Tibial artery (tissue), 4 donors: ENCODE measurements around the gene NPAS4.

Source experiments
- DNase-seq, 2 donors: peaks; one replicate each; pipeline ENCODE4 v3.0.0-alpha.2; 2019
- H3K27ac ChIP-seq, 2 donors: fragments of 200-600 bp; sonication (generic) in 1 of 2; 1 replicate in 1 of 2; 2 replicates in 1 of 2; pipeline ENCODE4 v1.5.1; 2018 to 2019; ENCODE audit warnings: mild to moderate bottlenecking in 1 of 2
- H3K27me3 ChIP-seq, 2 donors: fragments of 200-600 bp; sonication (generic) in 1 of 2; one replicate each; pipeline versions ENCODE4 v1.5.1 to v1.6.0; 2016 to 2019
- H3K36me3 ChIP-seq, 3 donors: fragments of 200-600 bp; sonication (generic) in 2 of 3; one replicate each; pipeline ENCODE4 v1.5.1; 2016 to 2019; ENCODE audit warnings: mild to moderate bottlenecking in 2 of 3
- H3K4me1 ChIP-seq, 4 donors: fragments of 200-600 bp; sonication (generic) in 2 of 4; 1 replicate in 3 of 4; 2 replicates in 1 of 4; pipeline ENCODE4 v1.5.1; 2016 to 2019
- H3K4me3 ChIP-seq, 2 donors: fragments of 200-600 bp; sonication (generic) in 1 of 2; 1 replicate in 1 of 2; 2 replicates in 1 of 2; pipeline ENCODE4 v1.5.1; 2018 to 2019; ENCODE audit warnings: mild to moderate bottlenecking in 2 of 2
- H3K9me3 ChIP-seq, 3 donors: fragments of 200-600 bp; sonication (generic) in 1 of 3; one replicate each; pipeline ENCODE4 v1.5.1; 2016 to 2019
- CTCF ChIP-seq, 2 experiments: fragments of 200-600 bp in 1 of 2; fragments of 450-650 bp in 1 of 2; IDR thresholded peaks; one replicate each; pipeline ENCODE4 v1.5.1; 2017 to 2019; ENCODE audit warnings: antibody characterized with exemption in 2 of 2, mild to moderate bottlenecking in 1 of 2, moderate library complexity in 1 of 2
- intact Hi-C: fragments of 100-400 bp; cut with DNase I; formaldehyde crosslinking; loops from one replicate; pipeline ENCODE4 v1.15.0; 2023; ENCODE audit warnings: low total_unique reads

NPAS4 gene

GRCh38 chr11:66408488-66409214, 12.2 kb upstream of the NPAS4 start:
- Histone ChIP-seq H3K4me1 (peaks cover 5 to 48% (median 21%) of the 10 kb centered on the region in 4 donors), H3K27me3 (peaks cover 0 to 12% of the 10 kb centered on the region in 2 donors), H3K4me3 (peak overlapping the region; percentile 50 to 59), H3K27ac (peak overlapping the region; percentile 70), H3K36me3 (no peaks in the 10 kb centered on the region), H3K9me3 (no peaks in the 10 kb centered on the region)
- DNase-seq: peak; percentile 90 to 96
- peak; percentile 100 for TF ChIP-seq CTCF (IDR thresholded peaks at IDR 0.05)
- intact Hi-C loops: loop anchor here (2.0 kb wide), 1 partner anchor 22 kb away; no protein-coding TSS in a partner anchor

GRCh38 chr11:66409226-66409625, 11.6 kb upstream of the NPAS4 start:
- H3K36me3 ChIP-seq: no peaks in the 10 kb centered on the region
- TF ChIP-seq CTCF (IDR thresholded peaks at IDR 0.05): no peak
- no peaks in the 10 kb centered on the region for H3K9me3 ChIP-seq
- no peak for DNase-seq
- H3K27ac ChIP-seq: peak overlapping the region; percentile 70
- intact Hi-C loops: loop anchor here (2.0 kb wide), 1 partner anchor 22 kb away; no protein-coding TSS in a partner anchor
- peak overlapping the region; percentile 50 to 59 for H3K4me3 ChIP-seq
- H3K27me3 ChIP-seq: peaks cover 0 to 8% of the 10 kb centered on the region in 2 donors
- peaks cover 5 to 54% (median 23%) of the 10 kb centered on the region in 4 donors for H3K4me1 ChIP-seq

GRCh38 chr11:66410191-66410590, 10.6 kb upstream of the NPAS4 start:
- peaks cover 0 to 1% of the 10 kb centered on the region in 2 donors for H3K27me3 ChIP-seq
- no peak for TF ChIP-seq CTCF (IDR thresholded peaks at IDR 0.05)
- H3K9me3 ChIP-seq: no peaks in the 10 kb centered on the region
- intact Hi-C loops: no loop called here
- peak overlapping the region in 1 of 2 donors; percentile 70 for H3K27ac ChIP-seq
- no peak overlapping the region for H3K4me3 ChIP-seq
- no peak for DNase-seq
- peaks cover 5 to 57% (median 23%) of the 10 kb centered on the region in 4 donors for H3K4me1 ChIP-seq
- no peaks in the 10 kb centered on the region for H3K36me3 ChIP-seq

- TF ChIP-seq CTCF (IDR thresholded peaks at IDR 0.05): no peak
Measured at GRCh38 chr11:66411323-66411722, 9.5 kb upstream of the NPAS4 start.

GRCh38 chr11:66412110-66412509, 8.7 kb upstream of the NPAS4 start:
- no peaks in the 10 kb centered on the region for H3K9me3 ChIP-seq
- H3K27me3 ChIP-seq: no peaks in the 10 kb centered on the region
- peak overlapping the region in 1 of 2 donors; percentile 20 for H3K27ac ChIP-seq
- no peaks in the 10 kb centered on the region for H3K36me3 ChIP-seq
- no peak overlapping the region for H3K4me3 ChIP-seq
- no peak for DNase-seq
- intact Hi-C loops: no loop called here
- no peak for TF ChIP-seq CTCF (IDR thresholded peaks at IDR 0.05)
- peaks cover 5 to 67% (median 23%) of the 10 kb centered on the region in 4 donors for H3K4me1 ChIP-seq

More at GRCh38 chr11:66411323-66411722, 9.5 kb upstream of the NPAS4 start:
- no peak for DNase-seq
- Histone ChIP-seq H3K9me3 (no peaks in the 10 kb centered on the region), H3K27ac (peak overlapping the region in 1 of 2 donors; percentile 20), H3K36me3 (no peaks in the 10 kb centered on the region), H3K4me1 (peaks cover 5 to 60% (median 23%) of the 10 kb centered on the region in 4 donors), H3K27me3 (no peaks in the 10 kb centered on the region), H3K4me3 (peak overlapping the region in 1 of 2 donors; percentile 17)
- intact Hi-C loops: no loop called here
